GM18519 (cell line): ENCODE data around the gene PTPRN2.
"Not testable (repeated sequence)": the region's sequence is repeated elsewhere in the genome, so short reads cannot be mapped to it uniquely, and the experiment has no call there.

Source experiments
- ATAC-seq: cut with Tn5 transposase; IDR thresholded peaks from one replicate; pipeline ENCODE4 v1.9.1; 2021; ENCODE audit warnings: mild to moderate bottlenecking, moderate library complexity; ENCODE audit not compliant: unreplicated experiment, low FRiP score

The PTPRN2 gene

GRCh38 chr7:157497367-157497743 lies 1090.3 kb downstream of the PTPRN2 start:
- no peak for ATAC-seq

DNA sequence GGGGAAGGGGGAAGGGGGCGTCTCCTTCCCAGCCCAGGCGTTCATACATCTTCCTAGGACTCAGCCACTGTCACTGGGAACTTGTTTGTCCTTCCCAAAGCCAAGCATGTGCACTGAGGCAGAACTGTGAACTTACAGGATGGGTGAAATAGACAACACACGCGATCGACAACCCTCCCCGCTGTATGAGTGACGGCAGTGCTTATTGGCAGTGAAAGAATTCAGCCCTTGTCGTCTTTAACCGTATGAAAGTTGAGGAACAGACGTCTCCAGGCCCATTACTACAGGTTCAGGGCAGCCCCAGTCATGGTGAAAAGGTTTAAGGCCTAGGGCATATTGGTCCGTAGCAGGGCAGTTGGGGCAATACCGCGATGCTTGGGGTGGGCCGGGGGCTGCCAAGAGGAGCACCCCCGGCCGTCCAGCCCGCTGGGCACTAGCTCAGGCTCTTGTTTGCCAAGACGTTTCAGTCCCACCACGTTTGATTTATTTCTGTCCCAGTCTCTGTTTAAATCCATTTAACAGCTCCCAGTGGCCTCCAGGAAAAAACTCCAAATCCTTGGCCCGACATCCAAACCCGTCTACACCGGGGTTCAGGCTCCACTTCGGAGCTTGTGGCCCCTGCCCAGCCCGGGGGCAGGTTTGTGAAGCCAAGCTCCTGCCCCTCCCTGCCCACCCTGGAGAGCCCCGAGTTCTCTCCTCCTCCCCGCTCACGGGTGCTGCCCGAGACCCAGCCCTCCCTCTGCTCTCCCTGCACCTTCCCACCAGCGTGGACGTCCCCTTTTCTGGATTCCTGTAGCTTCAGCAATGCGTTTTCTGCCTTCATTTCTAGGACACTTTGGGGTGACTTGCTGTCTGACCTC lies 1091.0 kb downstream of the PTPRN2 start:
- ATAC-seq = no peak

- peak; percentile 54 for ATAC-seq
Observed at GRCh38 chr7:157495594-157495993, 1092.0 kb downstream of the PTPRN2 start.

DNA sequence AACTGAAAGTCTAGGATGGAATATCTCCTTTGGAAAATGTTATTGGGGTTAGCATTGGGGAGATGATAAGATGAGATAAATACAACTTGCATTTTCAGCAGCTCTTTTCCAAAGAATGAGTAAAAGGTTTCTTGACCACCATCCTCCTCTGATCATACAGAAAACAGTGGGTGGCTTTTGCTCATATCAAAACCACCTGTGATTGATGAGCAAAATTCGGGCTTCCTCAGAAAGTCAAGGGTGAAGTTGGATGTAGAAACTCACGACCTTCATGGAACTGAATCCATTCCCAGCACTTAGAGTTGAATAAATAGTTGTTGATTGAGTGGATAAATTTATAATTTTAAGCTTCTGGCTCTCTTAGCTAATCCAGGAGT lies 1092.5 kb downstream of the PTPRN2 start:
- no peak for ATAC-seq

DNA sequence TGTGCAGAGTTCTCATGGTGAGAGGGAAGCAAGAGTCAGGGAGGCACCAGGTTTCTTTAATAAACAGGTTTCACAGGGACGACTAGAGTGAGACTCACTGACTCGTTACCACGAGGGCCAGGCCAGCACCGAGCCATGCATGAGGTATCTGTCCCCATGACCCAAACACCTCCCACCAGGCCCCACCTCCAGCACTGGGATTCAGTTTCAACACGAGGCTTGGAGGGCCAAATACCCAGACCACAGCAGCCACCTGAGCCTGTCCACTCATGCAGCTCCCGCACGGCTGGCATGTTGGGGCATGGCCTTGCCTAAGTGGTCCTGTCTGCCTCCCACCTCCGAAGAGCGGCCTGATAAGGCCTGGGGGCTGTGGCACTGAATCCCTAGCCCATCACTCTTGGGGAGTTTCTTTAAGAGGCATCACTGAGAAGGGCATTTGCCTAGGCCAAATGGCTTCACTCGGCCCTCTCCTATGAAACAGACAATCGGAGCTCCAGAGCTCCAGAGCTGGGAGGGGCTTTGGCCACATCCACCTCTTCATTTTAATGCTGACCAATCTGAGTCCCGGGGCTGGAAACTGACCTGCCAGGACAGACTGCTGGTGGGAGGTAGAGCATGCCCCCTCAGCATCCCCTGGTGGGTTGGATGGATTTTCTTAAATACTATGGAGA lies 1093.0 kb downstream of the PTPRN2 start:
- no peak for ATAC-seq

DNA sequence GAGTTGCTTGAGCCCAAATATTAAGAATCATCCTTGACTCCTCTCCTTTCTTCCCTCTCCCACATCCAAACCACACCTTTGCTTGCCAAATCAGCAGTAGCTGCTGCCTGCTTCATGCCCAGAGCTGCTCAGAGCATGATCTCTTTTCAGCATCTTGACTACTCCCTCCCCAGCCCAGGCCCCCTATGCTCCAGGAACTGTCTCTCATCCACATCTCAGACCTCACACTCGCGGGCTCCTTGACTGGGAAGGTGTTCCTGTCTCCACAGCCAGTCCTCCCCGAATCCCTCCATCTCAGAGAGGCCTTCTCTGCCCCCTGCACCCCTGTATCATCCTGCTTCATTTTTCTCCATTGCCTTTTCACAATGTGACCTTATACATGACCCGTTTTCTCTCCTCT lies 1093.8 kb downstream of the PTPRN2 start:
- ATAC-seq = no peak

- no peak for ATAC-seq
Observed at GRCh38 chr7:157493017-157493416, 1094.6 kb downstream of the PTPRN2 start.

- ATAC-seq = no peak
Observed at GRCh38 chr7:157490465-157490912, 1097.1 kb downstream of the PTPRN2 start.

- not testable (repeated sequence) for ATAC-seq
Observed at GRCh38 chr7:157489870-157490269, 1097.8 kb downstream of the PTPRN2 start.
